Mesothelial cell of epicardium (in vitro differentiated cells): Measurements from ENCODE around the gene MCU. TPM values are rescaled to one million over a fixed set of nuclear protein-coding genes. Genes with fewer than 3 reads are reported as not detected.

Source experiments
- DNase-seq, 2 experiments: peaks; one replicate each; pipeline ENCODE4 v3.0.0; 2021; ENCODE audit warnings: low spot score in 2 of 2; ENCODE audit not compliant: unreplicated experiment in 2 of 2
- H3K27ac Mint-ChIP-seq: 2 replicates; pipeline ENCODE4 v1.8.0; 2021; ENCODE audit warnings: mixed read lengths
- H3K27me3 Mint-ChIP-seq: 2 replicates; pipeline ENCODE4 v1.8.0; 2021; ENCODE audit warnings: low read depth, mixed read lengths
- H3K36me3 Mint-ChIP-seq: 2 replicates; pipeline ENCODE4 v1.8.0; 2021; ENCODE audit warnings: mixed read lengths
- H3K4me1 Mint-ChIP-seq: 2 replicates; pipeline ENCODE4 v1.8.0; 2021; ENCODE audit warnings: mixed read lengths
- H3K4me3 Mint-ChIP-seq: 2 replicates; pipeline ENCODE4 v1.8.0; 2021; ENCODE audit warnings: mild to moderate bottlenecking, moderate library complexity, mixed read lengths
- H3K9me3 Mint-ChIP-seq: 2 replicates; pipeline ENCODE4 v1.8.0; 2021; ENCODE audit warnings: mixed read lengths
- total RNA-seq: library from RNA; stranded (reverse); gene quantifications from 3 replicates; pipeline ENCODE4 v1.2.1, GENCODE V29; 2021
- TF ChIP-seq, protein P1 (sequence below): fragments of 200-600 bp; sonication (generic); IDR thresholded peaks from one replicate; pipeline ENCODE4 v1.5.0; 2021; ENCODE audit warnings: antibody characterized with exemption; ENCODE audit not compliant: unreplicated experiment

MCU gene
- total RNA-seq, 1 donor from 2014 or later: 44.6 TPM

DNA sequence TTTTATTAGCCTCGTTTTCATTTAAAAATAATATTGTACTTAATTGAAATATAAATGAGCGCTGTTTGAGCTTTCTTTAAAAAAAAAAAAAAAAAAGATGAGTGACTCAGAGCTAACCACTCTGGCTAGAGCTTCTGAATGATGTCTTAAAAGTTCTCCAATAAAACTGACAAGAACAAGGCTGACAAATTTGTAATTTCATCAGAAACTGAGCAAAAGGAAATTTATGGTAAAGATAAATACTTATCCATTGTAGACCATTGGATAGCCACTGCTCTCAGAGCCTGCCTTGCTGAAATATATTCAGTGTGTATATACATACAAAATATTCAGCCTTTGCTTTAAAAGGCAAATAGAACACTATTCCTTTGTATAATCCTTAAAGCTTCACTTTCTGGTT, 110.4 kb downstream of the MCU start:
- TF ChIP-seq, protein P1, sequence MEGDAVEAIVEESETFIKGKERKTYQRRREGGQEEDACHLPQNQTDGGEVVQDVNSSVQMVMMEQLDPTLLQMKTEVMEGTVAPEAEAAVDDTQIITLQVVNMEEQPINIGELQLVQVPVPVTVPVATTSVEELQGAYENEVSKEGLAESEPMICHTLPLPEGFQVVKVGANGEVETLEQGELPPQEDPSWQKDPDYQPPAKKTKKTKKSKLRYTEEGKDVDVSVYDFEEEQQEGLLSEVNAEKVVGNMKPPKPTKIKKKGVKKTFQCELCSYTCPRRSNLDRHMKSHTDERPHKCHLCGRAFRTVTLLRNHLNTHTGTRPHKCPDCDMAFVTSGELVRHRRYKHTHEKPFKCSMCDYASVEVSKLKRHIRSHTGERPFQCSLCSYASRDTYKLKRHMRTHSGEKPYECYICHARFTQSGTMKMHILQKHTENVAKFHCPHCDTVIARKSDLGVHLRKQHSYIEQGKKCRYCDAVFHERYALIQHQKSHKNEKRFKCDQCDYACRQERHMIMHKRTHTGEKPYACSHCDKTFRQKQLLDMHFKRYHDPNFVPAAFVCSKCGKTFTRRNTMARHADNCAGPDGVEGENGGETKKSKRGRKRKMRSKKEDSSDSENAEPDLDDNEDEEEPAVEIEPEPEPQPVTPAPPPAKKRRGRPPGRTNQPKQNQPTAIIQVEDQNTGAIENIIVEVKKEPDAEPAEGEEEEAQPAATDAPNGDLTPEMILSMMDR: no peak
- Mint-ChIP-seq H3K27me3 (no peaks in the 10 kb centered on the region), H3K36me3 (peaks cover 5% of the 10 kb centered on the region), H3K9me3 (no peaks in the 10 kb centered on the region), H3K4me1 (peaks cover 26% of the 10 kb centered on the region), H3K4me3 (no peak overlapping the region), H3K27ac (peak overlapping the region; percentile 85)
- no peak for DNase-seq

DNA sequence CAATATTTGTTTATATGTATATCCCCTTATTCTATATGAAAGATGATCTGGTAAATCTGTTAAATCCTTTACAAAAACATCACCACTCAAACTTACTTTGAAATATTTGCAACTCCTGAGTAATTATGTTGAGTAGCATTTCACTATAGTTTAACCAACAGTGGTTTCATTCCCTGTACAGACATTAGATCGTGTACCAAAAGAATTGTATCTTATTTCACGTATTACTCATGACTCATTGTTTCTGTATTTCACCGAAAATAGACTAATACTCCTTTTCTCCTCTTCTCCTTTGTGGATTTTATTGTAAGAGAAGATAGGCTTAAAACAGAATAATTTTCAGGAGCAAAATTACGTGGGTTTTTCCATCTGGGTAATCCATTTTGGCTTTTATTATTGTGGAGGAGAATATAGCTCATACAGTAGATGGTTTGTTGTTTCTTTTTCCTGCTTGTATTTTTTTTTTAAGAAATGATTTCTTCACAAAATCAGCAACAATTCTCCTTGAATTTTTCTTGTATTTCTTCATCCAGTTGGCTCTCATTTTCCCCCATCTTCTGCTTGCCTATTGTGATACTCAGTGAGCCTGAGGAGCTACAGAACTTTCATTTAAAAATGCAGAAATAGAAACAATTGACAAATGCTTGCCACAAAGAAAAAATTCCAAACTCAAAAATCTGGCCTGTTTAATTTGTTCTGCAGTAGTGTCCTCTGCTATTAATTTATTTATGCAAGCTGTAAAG, 111.0 kb downstream of the MCU start:
- Mint-ChIP-seq H3K9me3 (no peaks in the 10 kb centered on the region), H3K36me3 (peaks cover 5% of the 10 kb centered on the region), H3K27ac (peak overlapping the region; percentile 85), H3K4me3 (no peak overlapping the region), H3K4me1 (peaks cover 26% of the 10 kb centered on the region), H3K27me3 (no peaks in the 10 kb centered on the region)
- TF ChIP-seq, protein P1: no peak
- DNase-seq: no peak

DNA sequence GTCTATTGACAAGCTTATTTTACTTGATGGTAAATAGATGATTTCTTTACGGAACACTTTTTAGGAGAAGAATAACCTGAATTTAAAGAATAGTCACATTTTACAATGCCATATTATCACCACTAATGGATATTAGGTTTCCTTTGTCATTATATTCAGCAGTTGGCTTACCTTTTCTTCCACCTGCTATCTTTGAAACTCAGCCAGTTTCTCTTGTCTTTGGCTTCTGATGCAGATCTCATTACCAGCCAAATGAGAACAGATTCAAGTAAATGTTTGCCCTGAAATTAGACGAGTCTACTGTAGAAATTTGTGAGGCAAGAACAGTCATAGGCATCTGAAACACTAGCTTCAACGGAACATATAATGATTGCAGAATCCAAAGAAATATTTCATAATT, 116.1 kb downstream of the MCU start:
- H3K4me1 Mint-ChIP-seq: peaks cover 23% of the 10 kb centered on the region
- no peak overlapping the region for H3K4me3 Mint-ChIP-seq
- TF ChIP-seq, protein P1: no peak
- no peak overlapping the region for H3K27ac Mint-ChIP-seq
- peaks cover 14% of the 10 kb centered on the region for H3K36me3 Mint-ChIP-seq
- no peaks in the 10 kb centered on the region for H3K27me3 Mint-ChIP-seq
- no peak for DNase-seq
- peaks cover 10% of the 10 kb centered on the region for H3K9me3 Mint-ChIP-seq

DNA sequence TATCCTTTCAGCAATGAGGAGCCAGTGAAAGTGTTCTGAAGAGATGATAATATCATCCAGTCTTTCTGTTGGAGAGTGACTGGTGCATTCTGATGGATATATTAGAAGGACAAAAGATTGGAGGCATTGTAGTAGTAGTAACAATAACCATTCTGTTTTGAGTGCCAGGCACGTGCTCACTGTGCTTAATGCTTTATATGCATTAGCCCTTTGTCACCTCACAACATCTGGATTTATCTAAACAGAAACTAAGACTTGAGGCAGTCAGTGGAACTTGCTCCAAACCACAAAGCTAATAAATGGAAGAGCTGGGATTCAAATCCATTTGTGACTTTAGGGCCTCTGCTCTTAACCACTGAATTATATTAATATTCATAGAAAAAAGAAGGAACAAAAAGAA, 117.1 kb downstream of the MCU start:
- peaks cover 10% of the 10 kb centered on the region for H3K9me3 Mint-ChIP-seq
- H3K27ac Mint-ChIP-seq: no peak overlapping the region
- H3K27me3 Mint-ChIP-seq: no peaks in the 10 kb centered on the region
- TF ChIP-seq, protein P1: no peak
- H3K4me1 Mint-ChIP-seq: peaks cover 23% of the 10 kb centered on the region
- no peak overlapping the region for H3K4me3 Mint-ChIP-seq
- H3K36me3 Mint-ChIP-seq: peaks cover 14% of the 10 kb centered on the region
- DNase-seq: no peak

DNA sequence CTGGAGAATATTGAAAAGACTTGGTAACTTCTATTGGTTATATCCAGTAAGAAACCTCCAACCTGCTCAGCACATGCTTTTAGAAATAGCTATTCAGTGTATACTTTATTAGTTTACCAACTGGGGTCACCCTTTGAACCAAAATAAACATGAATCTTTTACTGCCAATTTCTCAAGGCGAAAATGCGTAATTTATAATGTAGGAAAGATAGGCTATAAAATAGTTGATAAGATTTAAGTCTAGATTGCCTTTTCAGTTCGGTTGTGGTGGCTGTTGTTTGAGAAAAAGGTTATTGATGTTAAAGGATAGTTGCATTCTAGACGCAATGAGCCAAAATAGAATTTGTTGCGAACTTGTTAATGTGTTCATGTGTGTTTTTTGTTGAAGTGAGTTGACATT, 119.0 kb downstream of the MCU start:
- Mint-ChIP-seq H3K27me3 (no peaks in the 10 kb centered on the region), H3K4me3 (no peak overlapping the region), H3K36me3 (peaks cover 10% of the 10 kb centered on the region), H3K9me3 (peaks cover 10% of the 10 kb centered on the region), H3K4me1 (peaks cover 30% of the 10 kb centered on the region), H3K27ac (no peak overlapping the region)
- TF ChIP-seq, protein P1: no peak
- no peak for DNase-seq
